ENCODE data around the gene ZNF565.
"Not testable (repeated sequence)": the region's sequence is repeated elsewhere in the genome, so short reads cannot be mapped to it uniquely, and the experiment has no call there.

Gene ZNF565

GRCh38 chr19:36214386-36215275 lies at the start of gene ZNF565, which contains the start of gene ZNF146:
Gene ZNF565, minus strand, starts transcription at chr19:36214665. Its CDS starts 12,680 bp downstream, at chr19:36201985.
Gene ZNF146, plus strand, starts transcription at chr19:36215106. Its CDS starts 21,335 bp downstream, at chr19:36236441.
- peak; percentile 95 for DNase-seq (ENCODE audit: low read depth)

GRCh38 chr19:36259211-36259610 lies 44.7 kb upstream of the ZNF565 start:
- DNase-seq (ENCODE audit: low read depth), result no peak

GRCh38 chr19:36258028-36258875 lies 43.8 kb upstream of the ZNF565 start:
- DNase-seq (ENCODE audit: low read depth), result no peak

GRCh38 chr19:36257520-36257876 lies 43.0 kb upstream of the ZNF565 start:
- DNase-seq (ENCODE audit: low read depth), result no peak

GRCh38 chr19:36256853-36257519 lies 42.5 kb upstream of the ZNF565 start:
- DNase-seq (ENCODE audit: low read depth), result no peak

GRCh38 chr19:36256064-36256463 lies 41.6 kb upstream of the ZNF565 start:
- DNase-seq (ENCODE audit: low read depth), result no peak

GRCh38 chr19:36255316-36255715 lies 40.9 kb upstream of the ZNF565 start:
- DNase-seq (ENCODE audit: low read depth), result no peak

- no peak for DNase-seq (ENCODE audit: low read depth)
Measured at GRCh38 chr19:36254848-36255247, 40.4 kb upstream of the ZNF565 start.

- no peak for DNase-seq (ENCODE audit: low read depth)
Measured at GRCh38 chr19:36252047-36252446, 37.6 kb upstream of the ZNF565 start.

GRCh38 chr19:36246006-36246481 lies 31.6 kb upstream of the ZNF565 start:
- DNase-seq (ENCODE audit: low read depth), result no peak

GRCh38 chr19:36245210-36246005 lies 30.9 kb upstream of the ZNF565 start:
- no peak for DNase-seq (ENCODE audit: low read depth)

- no peak for DNase-seq (ENCODE audit: low read depth)
Measured at GRCh38 chr19:36244066-36244465, 29.6 kb upstream of the ZNF565 start.

GRCh38 chr19:36236946-36237310 lies 22.5 kb upstream of the ZNF565 start:
- no peak for DNase-seq (ENCODE audit: low read depth)

- DNase-seq (ENCODE audit: low read depth), result no peak
Measured at GRCh38 chr19:36236304-36236945, 22.0 kb upstream of the ZNF565 start.

GRCh38 chr19:36233626-36234025 lies 19.2 kb upstream of the ZNF565 start:
- DNase-seq (ENCODE audit: low read depth), result not testable (repeated sequence)

GRCh38 chr19:36225219-36225892 lies 10.9 kb upstream of the ZNF565 start:
- DNase-seq (ENCODE audit: low read depth), result peak; percentile 4

GRCh38 chr19:36222503-36222902 lies 8.0 kb upstream of the ZNF565 start:
- no peak for DNase-seq (ENCODE audit: low read depth)

GRCh38 chr19:36221474-36221873 lies 7.0 kb upstream of the ZNF565 start:
- DNase-seq (ENCODE audit: low read depth), result no peak

GRCh38 chr19:36215276-36216123 lies 1.0 kb upstream of the ZNF565 start:
- no peak for DNase-seq (ENCODE audit: low read depth)
